Pancreas (tissue), 10 donors: ENCODE results near the gene MMS22L. TPM values are rescaled to one million over a fixed set of nuclear protein-coding genes. Genes with fewer than 3 reads are reported as not detected.
A peak's percentile ranks its signal among the peaks of the same experiment; 100 is the strongest.

Experiments used
- ATAC-seq, 4 donors: fragments of 200-7000 bp; cut with Tn5 transposase; one replicate each; pipeline versions ENCODE4 v1.8.0 to v1.9.1; 2020; ENCODE audit warnings: mild to moderate bottlenecking in 4 of 4, moderate library complexity in 4 of 4
- DNase-seq, 6 donors: peaks; one replicate each; pipeline ENCODE4 v3.0.0-alpha.2; 2020
- FAIRE-seq: peaks from 2 replicates; lab custom pipeline; 2012; peaks lifted over from hg19 to GRCh38; lab: Jason Lieb, UNC
- H3K27ac ChIP-seq, 4 donors: fragments of 200-600 bp; sonication (generic); 1 replicate in 3 of 4; 2 replicates in 1 of 4; pipeline versions ENCODE4 v1.5.0 to v1.8.0; 2020
- H3K27me3 ChIP-seq, 4 donors: fragments of 200-600 bp; one replicate each; pipeline ENCODE4 v1.8.0; 2021
- H3K36me3 ChIP-seq, 3 donors: fragments of 200-600 bp; sonication (generic) in 1 of 3; one replicate each; pipeline versions ENCODE4 v1.5.0 to v1.8.0; 2020 to 2021
- H3K4me1 ChIP-seq, 3 donors: fragments of 200-600 bp; one replicate each; pipeline ENCODE4 v1.8.0; 2021
- H3K4me3 ChIP-seq, 4 donors: fragments of 200-600 bp; sonication (generic) in 2 of 4; one replicate each; pipeline versions ENCODE4 v1.5.0 to v1.8.0; 2020 to 2021
- H3K9me3 ChIP-seq, 4 donors: fragments of 200-600 bp; one replicate each; pipeline ENCODE4 v1.8.0; 2021
- WGBS, 2 donors: extraction: QIAGEN DNeasy Blood & Tissue Kit; methylation state at CpG; one replicate each; pipeline ENCODE4 v1.1.7; 2013; 5-methylcytosine and 5-hydroxymethylcytosine counted together
- intact Hi-C, 3 donors: fragments of 100-400 bp; cut with DNase I; formaldehyde crosslinking; loops; one replicate each; pipeline versions ENCODE4 v1.11.1 to v1.14.2; 2022
- polyA plus RNA-seq, 2 donors: library from polyadenylated mRNA; stranded (reverse); fragments of 200-250 nt; gene quantifications; one replicate each; pipeline ENCODE4 v1.2.3, GENCODE V29; 2013
- total RNA-seq, 6 donors: library from RNA; stranded (reverse); fragmentation: NEBNext Ultra II Directional in 4 of 6; extraction: Animal tissue kit (Norgen Biotek cat#: 25700) in 4 of 6; gene quantifications; one replicate each; pipeline versions ENCODE4 v1.2.1 to v1.2.4, GENCODE V29; 2021 to 2023
- TF ChIP-seq, protein P1 (sequence below), 4 donors: fragments of 200-600 bp; sonication (generic) in 3 of 4; IDR thresholded peaks; one replicate each; pipeline versions ENCODE4 v1.5.0 to v1.8.0; 2021; ENCODE audit warnings: antibody characterized with exemption in 4 of 4
- donor health status: healthy with polysubstance abuse.
- donor health status: DM: no; HTN: no; CAD: no; lungs with moderate emphysema.
- donor health status: DM: no; HTN: no; CAD: no.
- donor health status: control.
- donor health status: control.
- donor health status: Bipolar disorder and iron deficiency.
- donor health status: DM: yes; HTN: yes; CAD: no.
- donor health status: DM: no; HTN: no; CAD: no.
- donor health status: DM: no; HTN: no; CAD: no.
- donor health status: DM: yes; HTN: yes; CAD: no.

The MMS22L gene
- total and polyA plus RNA-seq, 8 donors = 0.84 to 5.0 (median 2.9) TPM

DNA sequence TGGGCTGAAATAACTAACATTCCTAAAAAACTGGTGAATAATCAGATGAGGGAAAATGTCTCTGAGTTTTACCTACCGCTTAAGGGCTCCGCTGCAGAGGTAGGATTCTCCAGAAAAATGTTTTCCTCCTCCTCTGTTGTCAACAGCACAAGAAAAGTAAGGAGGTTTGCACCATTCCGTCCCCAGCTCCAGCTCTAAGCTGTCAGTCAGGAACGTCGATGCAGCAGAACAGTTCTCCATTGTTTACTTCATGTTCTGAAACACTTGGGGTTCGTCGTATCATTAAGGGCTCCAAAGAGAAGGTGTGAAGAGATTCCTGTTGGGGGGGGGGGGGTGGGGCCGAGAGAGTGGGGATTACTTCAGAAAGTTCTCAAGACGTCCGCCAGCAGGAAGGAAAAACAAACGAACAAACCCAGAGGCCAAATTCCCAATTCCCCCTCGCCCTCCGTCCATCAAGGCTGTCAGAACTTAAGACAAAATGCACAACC is 734 bp downstream of the MMS22L start:
- intact Hi-C loops = no loop called here
- TF ChIP-seq, protein P1, sequence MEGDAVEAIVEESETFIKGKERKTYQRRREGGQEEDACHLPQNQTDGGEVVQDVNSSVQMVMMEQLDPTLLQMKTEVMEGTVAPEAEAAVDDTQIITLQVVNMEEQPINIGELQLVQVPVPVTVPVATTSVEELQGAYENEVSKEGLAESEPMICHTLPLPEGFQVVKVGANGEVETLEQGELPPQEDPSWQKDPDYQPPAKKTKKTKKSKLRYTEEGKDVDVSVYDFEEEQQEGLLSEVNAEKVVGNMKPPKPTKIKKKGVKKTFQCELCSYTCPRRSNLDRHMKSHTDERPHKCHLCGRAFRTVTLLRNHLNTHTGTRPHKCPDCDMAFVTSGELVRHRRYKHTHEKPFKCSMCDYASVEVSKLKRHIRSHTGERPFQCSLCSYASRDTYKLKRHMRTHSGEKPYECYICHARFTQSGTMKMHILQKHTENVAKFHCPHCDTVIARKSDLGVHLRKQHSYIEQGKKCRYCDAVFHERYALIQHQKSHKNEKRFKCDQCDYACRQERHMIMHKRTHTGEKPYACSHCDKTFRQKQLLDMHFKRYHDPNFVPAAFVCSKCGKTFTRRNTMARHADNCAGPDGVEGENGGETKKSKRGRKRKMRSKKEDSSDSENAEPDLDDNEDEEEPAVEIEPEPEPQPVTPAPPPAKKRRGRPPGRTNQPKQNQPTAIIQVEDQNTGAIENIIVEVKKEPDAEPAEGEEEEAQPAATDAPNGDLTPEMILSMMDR (IDR thresholded peaks at IDR 0.05) = no peak
- no peak for FAIRE-seq
- ATAC-seq = peak in 3 of 4 donors; percentile 2 to 8 (median 5)
- H3K9me3 ChIP-seq = no peaks in the 10 kb centered on the region
- no peaks in the 10 kb centered on the region for H3K27me3 ChIP-seq
- peak overlapping the region in 1 of 4 donors; percentile 3 for H3K27ac ChIP-seq
- DNase-seq = no peak
- WGBS, 2 donors = 0 to 2% methylated on average over 13 of the region's 13 CpGs
- peaks cover 0 to 5% (median 0%) of the 10 kb centered on the region in 3 donors for H3K4me1 ChIP-seq
- peak overlapping the region; percentile 63 to 95 (median 89) for H3K4me3 ChIP-seq
- no peaks in the 10 kb centered on the region for H3K36me3 ChIP-seq

DNA sequence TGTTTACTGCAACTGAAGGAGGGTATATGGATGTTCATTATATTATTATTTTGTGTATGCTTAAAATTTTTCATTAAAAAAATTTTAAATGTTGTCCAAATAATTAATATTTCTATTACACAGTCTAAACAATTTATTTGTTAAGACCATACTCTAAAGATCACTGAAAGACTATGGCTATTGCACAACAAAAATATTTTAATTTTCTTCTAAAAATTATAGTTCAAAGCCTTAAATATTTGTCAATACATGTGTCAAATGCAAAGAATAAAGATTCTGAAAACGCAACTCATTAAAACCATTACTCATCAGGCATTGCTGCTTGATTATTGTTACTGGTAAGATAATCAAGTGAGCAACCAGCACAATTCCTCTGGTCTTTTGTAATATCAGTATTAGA is 2.2 kb downstream of the MMS22L start:
- 89 to 98% methylated on average over 1 of the region's 1 CpG for WGBS, 2 donors
- H3K27me3 ChIP-seq = no peaks in the 10 kb centered on the region
- H3K9me3 ChIP-seq = no peaks in the 10 kb centered on the region
- TF ChIP-seq, protein P1 (IDR thresholded peaks at IDR 0.05) = no peak
- no peak for FAIRE-seq
- no peak for ATAC-seq
- no peaks in the 10 kb centered on the region for H3K36me3 ChIP-seq
- no peak overlapping the region for H3K4me3 ChIP-seq
- H3K27ac ChIP-seq = no peak overlapping the region
- intact Hi-C loops = no loop called here
- peaks cover 0 to 5% (median 0%) of the 10 kb centered on the region in 3 donors for H3K4me1 ChIP-seq
- DNase-seq = no peak

DNA sequence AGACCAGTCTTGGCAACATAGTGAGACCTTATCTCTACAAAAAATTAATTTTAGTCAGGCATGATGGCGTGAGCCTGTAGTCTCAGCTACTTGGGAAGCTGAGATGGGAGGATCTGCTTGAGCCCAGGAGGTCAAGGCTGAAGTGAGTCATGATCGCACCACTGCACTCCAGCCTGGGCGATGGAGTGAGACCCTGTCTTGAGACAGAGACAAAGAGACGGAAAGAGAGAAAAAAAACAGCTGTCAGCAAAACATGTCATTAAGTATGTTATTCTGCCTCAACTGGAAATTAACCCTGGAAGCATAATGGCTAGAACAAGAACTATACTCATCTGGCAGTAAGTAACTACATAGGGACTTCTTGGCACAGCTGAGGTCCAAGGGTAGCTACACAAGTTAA is 7.2 kb downstream of the MMS22L start:
- 92 to 95% methylated on average over 4 of the region's 4 CpGs for WGBS, 2 donors
- no peak overlapping the region for H3K27ac ChIP-seq
- no peaks in the 10 kb centered on the region for H3K9me3 ChIP-seq
- intact Hi-C loops = no loop called here
- ATAC-seq = no peak
- H3K27me3 ChIP-seq = no peaks in the 10 kb centered on the region
- no peaks in the 10 kb centered on the region for H3K4me1 ChIP-seq
- no peak for FAIRE-seq
- no peak overlapping the region for H3K4me3 ChIP-seq
- no peaks in the 10 kb centered on the region for H3K36me3 ChIP-seq
- DNase-seq = no peak
- TF ChIP-seq, protein P1 (IDR thresholded peaks at IDR 0.05) = no peak

DNA sequence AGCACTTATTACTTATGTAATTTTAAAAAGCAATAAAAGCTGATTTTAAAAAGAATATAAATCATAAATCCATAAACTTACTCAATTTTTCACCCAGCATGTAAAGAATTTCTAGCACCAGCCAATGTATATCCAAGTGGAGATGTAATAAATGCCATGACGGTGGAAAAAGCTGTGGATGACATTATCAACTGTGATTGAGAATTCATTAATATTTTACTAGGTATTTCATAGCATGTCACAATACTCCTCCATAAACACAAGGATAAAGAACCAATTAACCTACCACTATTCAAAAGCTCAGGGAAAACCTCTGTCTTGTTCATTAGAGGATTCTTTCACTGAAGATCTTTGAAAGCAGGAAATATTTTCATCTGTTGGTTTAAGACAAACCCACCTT is 13.2 kb downstream of the MMS22L start:
- TF ChIP-seq, protein P1 (IDR thresholded peaks at IDR 0.05) = no peak
- DNase-seq = no peak
- intact Hi-C loops = no loop called here
- ATAC-seq = no peak
- H3K36me3 ChIP-seq = peaks cover 0 to 10% (median 0%) of the 10 kb centered on the region in 3 donors
- H3K27me3 ChIP-seq = no peaks in the 10 kb centered on the region
- no peak overlapping the region for H3K27ac ChIP-seq
- FAIRE-seq = no peak
- WGBS, 2 donors = 37 to 44% methylated on average over 1 of the region's 1 CpG
- no peak overlapping the region for H3K4me3 ChIP-seq
- no peaks in the 10 kb centered on the region for H3K9me3 ChIP-seq
- no peaks in the 10 kb centered on the region for H3K4me1 ChIP-seq

DNA sequence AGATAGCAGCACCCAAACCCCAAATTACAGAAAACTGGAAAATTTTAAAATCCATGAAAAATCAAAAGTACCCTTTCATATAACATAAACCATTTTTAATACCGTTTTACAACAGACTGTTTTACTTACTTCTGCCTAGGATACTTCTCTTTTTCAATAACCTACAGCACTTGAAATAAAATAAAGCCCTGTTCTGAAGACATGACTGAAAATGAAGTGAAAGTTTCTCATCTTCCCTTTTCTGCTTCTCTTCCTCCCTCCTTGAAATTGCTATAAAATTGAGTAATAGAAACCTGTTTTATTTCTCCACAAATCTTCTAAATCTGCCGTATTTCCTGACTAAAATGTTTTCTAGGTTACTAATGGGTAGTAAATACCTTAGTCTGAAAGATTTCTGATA is 20.3 kb downstream of the MMS22L start:
- 89 to 97% methylated on average over 2 of the region's 2 CpGs for WGBS, 2 donors
- Histone ChIP-seq H3K27me3 (no peaks in the 10 kb centered on the region), H3K4me1 (no peaks in the 10 kb centered on the region), H3K27ac (no peak overlapping the region), H3K4me3 (no peak overlapping the region), H3K9me3 (no peaks in the 10 kb centered on the region), H3K36me3 (peaks cover 0 to 10% (median 0%) of the 10 kb centered on the region in 3 donors)
- TF ChIP-seq, protein P1 (IDR thresholded peaks at IDR 0.05) = no peak
- no peak for ATAC-seq
- no peak for DNase-seq
- intact Hi-C loops = no loop called here
- FAIRE-seq = no peak
